ENCODE measurements around the gene ACOT13.
"Not testable (repeated sequence)": the region's sequence is repeated elsewhere in the genome, so short reads cannot be mapped to it uniquely, and the experiment has no call there.

DNA sequence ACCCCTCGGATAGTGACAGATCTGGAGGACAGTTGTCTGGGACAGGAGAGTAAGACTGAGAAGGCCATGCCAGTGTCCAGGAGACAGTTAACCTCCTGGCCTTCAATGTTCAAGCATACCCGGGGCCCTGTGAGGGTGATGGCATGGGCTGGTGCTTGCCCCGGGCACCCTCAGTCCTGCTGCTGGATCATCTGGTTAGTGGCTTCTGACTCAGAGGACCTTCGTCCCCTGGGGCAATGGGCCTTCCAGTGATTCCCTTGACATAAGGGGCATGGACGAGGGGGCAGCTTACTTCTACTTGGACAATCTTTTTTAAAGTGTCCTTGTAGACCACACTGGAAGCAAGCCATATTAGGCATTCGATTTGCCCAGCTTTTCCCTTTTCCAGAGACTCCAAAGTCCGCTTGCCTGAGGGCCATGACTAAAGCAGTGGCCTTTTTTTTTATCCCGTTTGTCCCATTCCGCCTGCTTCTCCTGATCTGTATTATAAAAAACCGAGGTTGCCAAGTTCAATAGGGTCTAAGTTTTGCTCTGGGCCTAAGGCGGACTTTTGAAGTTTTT lies 12.0 kb downstream of the ACOT13 start:
- TF ChIP-seq, protein P1, sequence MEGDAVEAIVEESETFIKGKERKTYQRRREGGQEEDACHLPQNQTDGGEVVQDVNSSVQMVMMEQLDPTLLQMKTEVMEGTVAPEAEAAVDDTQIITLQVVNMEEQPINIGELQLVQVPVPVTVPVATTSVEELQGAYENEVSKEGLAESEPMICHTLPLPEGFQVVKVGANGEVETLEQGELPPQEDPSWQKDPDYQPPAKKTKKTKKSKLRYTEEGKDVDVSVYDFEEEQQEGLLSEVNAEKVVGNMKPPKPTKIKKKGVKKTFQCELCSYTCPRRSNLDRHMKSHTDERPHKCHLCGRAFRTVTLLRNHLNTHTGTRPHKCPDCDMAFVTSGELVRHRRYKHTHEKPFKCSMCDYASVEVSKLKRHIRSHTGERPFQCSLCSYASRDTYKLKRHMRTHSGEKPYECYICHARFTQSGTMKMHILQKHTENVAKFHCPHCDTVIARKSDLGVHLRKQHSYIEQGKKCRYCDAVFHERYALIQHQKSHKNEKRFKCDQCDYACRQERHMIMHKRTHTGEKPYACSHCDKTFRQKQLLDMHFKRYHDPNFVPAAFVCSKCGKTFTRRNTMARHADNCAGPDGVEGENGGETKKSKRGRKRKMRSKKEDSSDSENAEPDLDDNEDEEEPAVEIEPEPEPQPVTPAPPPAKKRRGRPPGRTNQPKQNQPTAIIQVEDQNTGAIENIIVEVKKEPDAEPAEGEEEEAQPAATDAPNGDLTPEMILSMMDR (IDR thresholded peaks at IDR 0.05): not testable (repeated sequence)
- TF ChIP-seq EP300 (IDR thresholded peaks at IDR 0.05): not testable (repeated sequence)
